Epithelial cell of esophagus (primary cell): ENCODE results near the gene CAVIN3.
"Not testable (repeated sequence)": the region's sequence is repeated elsewhere in the genome, so short reads cannot be mapped to it uniquely, and the experiment has no call there.

Source experiments
- DNase-seq: peaks from one replicate; pipeline ENCODE4 v3.0.0; 2010; ENCODE audit warnings: low read depth
- H3K4me3 ChIP-seq: 2 replicates; pipeline ENCODE4 v1.5.1; 2011; ENCODE audit warnings: mild to moderate bottlenecking, low read length, control low read depth
- CTCF ChIP-seq: IDR thresholded peaks from 2 replicates; pipeline ENCODE4 v1.5.1; 2011; ENCODE audit warnings: low read depth, mild to moderate bottlenecking, low read length, control low read depth, inconsistent platforms; ENCODE audit not compliant: insufficient read depth; ENCODE audit errors: missing control alignments

Gene CAVIN3

GRCh38 chr11:6301096-6301495 lies 19.2 kb downstream of the CAVIN3 start:
- DNase-seq, result peak; percentile 10
- H3K4me3 ChIP-seq, result no peak overlapping the region
- TF ChIP-seq CTCF, result no peak

- DNase-seq, result no peak
- no peak overlapping the region for H3K4me3 ChIP-seq
- no peak for TF ChIP-seq CTCF
Measured at GRCh38 chr11:6300325-6300724, 20.0 kb downstream of the CAVIN3 start.

- peak; percentile 52 for DNase-seq
- no peak overlapping the region for H3K4me3 ChIP-seq
- TF ChIP-seq CTCF, result peak; percentile 64
Measured at GRCh38 chr11:6298605-6299004, 21.7 kb downstream of the CAVIN3 start.

- TF ChIP-seq CTCF, result peak; percentile 36
- no peak for DNase-seq
- no peak overlapping the region for H3K4me3 ChIP-seq
Measured at GRCh38 chr11:6297831-6298230, 22.5 kb downstream of the CAVIN3 start.

- no peak for DNase-seq
Measured at GRCh38 chr11:6285019-6285418, 35.3 kb downstream of the CAVIN3 start.

GRCh38 chr11:6284250-6284649 lies 36.1 kb downstream of the CAVIN3 start:
- no peak overlapping the region for H3K4me3 ChIP-seq
- no peak for DNase-seq
- no peak for TF ChIP-seq CTCF

More at GRCh38 chr11:6285019-6285418, 35.3 kb downstream of the CAVIN3 start:
- H3K4me3 ChIP-seq, result no peak overlapping the region
- no peak for TF ChIP-seq CTCF

- no peak for DNase-seq
- no peak for TF ChIP-seq CTCF
- H3K4me3 ChIP-seq, result no peak overlapping the region
Measured at GRCh38 chr11:6283453-6284023, 36.8 kb downstream of the CAVIN3 start.

GRCh38 chr11:6280809-6281208 lies 39.5 kb downstream of the CAVIN3 start:
- H3K4me3 ChIP-seq, DNase-seq: not testable (repeated sequence)
